Amniotic stem cell (primary cell): ENCODE results near the gene ANXA3.
"Not testable (repeated sequence)": the region's sequence is repeated elsewhere in the genome, so short reads cannot be mapped to it uniquely, and the experiment has no call there.

Experiments
- DNase-seq: peaks from one replicate; lab custom pipeline; 2025; lab: John Stamatoyannopoulos, UW

The ANXA3 gene, protein sequence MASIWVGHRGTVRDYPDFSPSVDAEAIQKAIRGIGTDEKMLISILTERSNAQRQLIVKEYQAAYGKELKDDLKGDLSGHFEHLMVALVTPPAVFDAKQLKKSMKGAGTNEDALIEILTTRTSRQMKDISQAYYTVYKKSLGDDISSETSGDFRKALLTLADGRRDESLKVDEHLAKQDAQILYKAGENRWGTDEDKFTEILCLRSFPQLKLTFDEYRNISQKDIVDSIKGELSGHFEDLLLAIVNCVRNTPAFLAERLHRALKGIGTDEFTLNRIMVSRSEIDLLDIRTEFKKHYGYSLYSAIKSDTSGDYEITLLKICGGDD

DNA sequence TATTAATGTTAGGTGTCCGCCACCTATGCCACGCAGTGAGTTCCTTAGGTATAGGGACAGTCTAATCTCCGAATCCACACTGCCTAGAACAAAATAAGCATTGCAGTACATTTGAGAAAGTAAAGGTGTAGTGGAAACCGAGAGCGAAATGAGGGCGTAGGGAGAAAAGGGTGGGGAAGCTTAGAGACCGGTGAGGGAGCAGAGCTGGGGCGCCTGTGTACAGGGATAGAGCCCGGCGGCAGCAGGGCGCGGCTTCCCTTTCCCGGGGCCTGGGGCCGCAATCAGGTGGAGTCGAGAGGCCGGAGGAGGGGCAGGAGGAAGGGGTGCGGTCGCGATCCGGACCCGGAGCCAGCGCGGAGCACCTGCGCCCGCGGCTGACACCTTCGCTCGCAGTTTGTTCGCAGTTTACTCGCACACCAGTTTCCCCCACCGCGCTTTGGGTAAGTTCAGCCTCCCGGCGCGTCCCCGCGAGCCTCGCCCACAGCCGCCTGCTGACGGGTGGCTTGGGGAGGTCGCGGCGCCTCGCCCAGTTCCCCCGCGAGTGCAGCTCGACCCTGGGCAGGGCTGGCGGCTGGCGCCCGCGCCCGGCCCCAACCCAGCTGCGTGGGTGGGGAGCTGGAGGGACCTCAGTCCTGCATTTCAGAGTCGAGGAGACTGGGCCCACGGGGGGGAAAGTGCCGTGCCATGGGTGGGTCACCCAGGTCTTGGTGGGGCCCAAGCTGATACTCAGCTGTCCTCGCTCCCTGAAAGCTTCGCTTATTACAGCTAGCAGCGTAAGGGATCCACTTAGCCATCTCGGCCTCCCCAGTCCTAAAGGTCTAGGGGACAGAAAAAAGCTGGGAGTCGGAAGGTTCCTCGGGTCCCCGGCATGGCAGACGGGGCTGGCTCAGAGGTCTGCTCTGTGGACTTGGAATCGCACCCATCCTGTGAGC is at the start of gene ANXA3:
ANXA3 (plus strand) TSS at position 351 of the 932 bp plus-strand sequence. CDS start 2,704 bp downstream, outside the sequence.
- no peak for DNase-seq

DNA sequence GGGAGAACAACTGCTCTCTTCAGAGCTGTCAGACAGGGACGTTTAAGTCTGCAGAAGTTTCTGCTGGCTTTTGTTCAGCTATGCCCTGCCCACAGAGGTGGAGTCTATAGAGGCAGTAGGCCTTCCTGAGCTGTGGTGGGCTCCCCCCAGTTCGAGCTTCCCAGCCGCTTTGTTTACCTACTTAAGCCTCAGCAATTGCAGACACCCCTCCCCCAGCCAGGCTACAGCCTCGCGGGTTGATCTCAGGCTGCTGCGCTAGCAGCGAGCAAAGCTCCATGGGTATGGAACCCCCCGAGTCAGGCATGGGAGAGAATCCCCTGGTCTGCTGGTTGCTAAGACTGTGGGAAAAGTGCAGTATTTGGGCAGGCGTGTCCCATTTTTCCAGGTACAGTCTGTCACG is 45.3 kb upstream of the ANXA3 start:
- DNase-seq: not testable (repeated sequence)

DNA sequence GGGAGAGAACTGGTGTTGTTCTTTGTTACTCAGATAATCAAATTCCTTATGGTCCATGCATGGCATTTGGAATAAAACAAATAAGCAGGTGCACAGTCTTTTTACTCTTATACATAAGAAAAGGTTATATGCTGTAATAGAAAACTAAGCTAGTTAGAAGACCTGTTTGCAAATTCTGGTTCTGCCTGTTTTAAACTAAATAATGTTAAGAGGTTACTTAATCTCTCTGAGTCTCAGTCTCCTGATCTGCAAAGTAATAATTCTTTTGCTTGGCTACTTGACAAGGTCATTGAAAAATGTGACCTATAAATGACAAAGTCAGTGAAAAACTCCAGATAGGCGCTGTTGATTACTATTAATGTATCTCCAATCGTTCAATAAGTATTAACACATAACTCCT is 42.5 kb upstream of the ANXA3 start:
- no peak for DNase-seq

DNA sequence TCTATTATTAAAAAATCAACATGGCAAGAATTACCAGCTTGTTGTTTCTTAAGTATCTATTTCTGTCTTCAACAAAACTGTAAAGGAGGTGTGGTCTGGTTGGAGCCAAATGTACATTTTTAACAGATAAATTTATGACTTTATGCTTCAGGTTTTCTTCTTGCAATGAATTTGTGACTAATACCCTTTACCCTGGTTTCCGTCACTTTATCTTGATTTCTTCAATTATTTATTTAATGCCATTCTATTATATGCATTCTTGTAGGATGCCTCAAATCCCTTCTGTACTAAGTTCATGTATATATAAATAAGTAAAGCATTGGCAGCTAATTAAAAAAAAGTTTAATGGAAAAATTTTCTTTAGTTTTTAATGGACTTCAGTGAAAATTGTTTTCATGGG is 41.5 kb upstream of the ANXA3 start:
- no peak for DNase-seq

DNA sequence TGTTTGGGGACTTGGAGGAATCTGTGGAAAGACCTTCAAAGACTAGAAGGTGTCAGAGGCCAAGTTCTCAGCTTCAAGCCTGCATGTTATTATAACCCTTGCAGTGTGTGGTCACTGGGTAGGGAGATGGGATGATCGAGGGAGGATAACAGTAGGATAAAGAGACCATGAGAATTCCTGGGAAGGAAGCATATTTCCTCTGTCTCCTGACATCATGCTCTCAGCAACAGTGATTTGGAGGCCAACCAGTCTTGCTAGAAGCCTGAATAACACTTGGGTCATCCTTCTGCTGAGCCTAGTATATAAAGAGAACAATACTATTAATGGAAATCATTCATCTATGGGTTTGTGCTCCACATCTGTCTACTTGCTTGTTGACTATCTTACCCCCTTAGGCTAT is 40.9 kb upstream of the ANXA3 start:
- DNase-seq: no peak

DNA sequence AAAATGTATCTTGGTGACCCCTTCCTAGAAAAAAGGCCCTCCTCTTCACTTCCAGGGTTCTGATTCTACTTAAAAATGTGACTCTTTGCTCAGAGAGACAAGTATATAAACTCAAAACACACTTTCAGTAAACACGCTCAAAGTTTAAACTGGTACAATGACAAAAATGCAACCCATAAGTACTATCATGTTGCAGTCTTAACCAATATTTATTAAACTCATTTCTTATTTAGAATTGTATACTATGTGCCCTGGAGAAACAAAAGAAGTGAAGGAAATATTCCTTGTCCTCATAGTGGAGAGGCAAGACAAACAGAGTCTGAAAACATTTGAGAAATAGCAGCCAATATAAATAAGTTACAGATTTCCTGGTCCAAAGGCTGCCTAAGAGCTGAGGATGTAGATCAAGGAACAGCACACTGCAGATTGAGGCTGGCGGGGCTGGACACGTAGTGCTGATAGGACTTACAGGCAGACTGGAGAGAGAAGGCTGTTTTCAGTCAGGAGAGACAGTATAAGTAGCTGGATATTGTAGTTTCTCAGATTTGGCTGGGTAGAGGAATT is 39.1 kb upstream of the ANXA3 start:
- DNase-seq: no peak

DNA sequence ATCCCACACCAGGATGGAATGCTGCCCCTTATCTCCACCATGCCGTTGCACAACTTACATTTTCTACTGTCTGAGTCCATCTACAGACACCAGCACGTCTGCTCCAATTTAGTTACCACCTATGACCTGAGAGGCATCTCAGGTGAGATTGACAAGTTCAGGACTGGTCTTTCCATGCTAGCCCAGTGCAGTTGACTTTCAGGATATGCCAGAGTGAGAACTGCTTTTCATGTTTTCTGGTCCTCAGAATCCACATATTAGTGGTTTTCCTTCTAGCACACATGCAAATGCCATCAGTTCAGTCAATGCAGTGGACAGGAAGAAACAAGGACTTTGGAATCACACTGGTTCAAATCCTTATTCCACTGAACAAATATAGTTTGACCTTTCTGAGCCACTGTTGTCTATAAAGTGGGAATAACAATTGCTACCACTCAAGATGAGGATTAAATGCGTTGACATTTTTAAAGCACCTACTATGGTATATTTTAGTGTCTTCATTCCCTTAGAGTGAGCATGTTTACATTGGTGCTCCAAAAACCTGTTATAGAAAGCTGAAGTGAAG is 38.1 kb upstream of the ANXA3 start:
- DNase-seq: no peak

DNA sequence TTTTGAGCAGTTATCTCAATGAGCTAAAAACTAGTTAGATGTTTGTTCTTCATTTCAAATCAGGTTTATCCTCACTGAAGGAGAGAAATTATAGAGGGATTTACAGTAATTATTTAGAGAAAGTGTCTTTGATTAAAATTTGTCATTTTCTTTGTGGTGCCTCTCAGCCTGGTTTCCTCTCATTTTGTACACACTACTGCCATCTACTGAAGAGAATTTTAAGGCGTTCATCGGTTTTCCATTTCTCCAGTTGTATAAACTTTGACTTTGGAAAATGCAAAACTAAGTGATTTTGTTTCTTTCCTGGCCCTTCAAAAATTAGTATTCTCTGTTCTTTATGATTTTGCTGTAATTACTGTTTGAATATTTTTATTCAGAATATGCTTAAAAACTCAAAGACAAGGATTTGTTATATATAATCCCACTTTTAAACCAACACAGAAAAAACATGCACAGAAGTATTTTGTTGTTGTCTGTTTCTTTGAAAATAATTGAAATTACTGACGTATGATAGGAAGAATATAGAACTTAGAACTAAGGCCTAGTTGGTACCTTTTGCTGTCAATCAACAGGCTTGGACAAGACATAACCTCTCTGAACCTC is 34.4 kb upstream of the ANXA3 start:
- peak; percentile 20 for DNase-seq

DNA sequence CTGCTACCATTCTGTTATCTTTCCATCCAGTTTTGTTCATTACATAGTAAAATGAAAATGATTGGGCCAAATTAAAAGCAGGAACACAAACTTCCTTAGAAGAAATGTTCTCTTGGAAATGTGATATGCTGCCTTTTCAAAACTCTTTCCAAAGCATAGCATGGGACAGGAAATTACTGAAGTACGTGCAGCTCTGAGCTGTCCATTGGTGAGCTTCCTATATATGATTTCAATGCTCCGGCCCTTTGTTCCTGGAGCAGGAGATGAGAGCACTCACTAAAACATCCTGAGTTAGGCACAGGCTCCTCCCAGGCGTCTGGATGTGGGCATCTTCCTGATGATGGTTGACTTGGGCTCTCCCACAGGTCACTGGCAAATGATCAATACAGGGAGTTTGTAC is 33.0 kb upstream of the ANXA3 start:
- no peak for DNase-seq

DNA sequence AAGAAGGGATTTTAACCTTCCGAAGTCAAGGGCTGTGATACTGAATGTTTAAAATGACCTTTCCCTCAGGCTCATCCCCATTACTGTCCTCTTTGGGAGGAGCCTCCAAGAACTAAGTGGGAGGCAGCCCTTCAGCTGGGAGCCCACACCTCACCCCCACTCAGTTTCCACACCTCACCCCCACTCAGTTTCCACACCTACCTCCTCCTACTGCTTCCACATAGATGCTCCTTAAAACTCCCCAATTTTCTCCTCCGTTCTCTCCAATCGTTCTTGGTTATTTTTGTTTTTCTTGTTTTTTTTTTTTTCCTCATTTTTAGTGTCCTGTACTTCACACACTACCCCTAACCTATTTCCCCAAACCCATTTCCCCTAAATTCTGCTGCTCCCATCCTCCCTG is 31.6 kb upstream of the ANXA3 start:
- DNase-seq: no peak

DNA sequence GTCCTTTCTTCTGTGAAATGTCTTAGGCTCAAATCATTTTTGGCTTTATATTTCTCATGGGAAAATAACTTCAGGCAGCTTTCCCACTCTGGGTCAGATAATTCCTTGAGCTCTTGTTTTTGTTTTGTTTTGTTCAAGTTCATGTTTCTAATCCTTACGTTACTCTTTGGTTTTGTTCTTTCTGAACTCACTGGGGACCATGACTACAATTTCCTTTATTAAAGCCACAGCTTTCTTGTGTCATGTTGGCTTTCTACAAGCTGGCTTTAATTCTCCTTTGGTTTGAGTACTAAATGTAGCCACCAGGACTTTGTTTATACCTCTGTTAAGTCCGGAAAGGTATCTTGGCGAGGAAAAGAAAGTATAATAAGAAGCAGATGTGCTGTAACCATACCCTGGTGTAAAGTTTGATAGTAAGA is 30.8 kb upstream of the ANXA3 start:
- DNase-seq: no peak

DNA sequence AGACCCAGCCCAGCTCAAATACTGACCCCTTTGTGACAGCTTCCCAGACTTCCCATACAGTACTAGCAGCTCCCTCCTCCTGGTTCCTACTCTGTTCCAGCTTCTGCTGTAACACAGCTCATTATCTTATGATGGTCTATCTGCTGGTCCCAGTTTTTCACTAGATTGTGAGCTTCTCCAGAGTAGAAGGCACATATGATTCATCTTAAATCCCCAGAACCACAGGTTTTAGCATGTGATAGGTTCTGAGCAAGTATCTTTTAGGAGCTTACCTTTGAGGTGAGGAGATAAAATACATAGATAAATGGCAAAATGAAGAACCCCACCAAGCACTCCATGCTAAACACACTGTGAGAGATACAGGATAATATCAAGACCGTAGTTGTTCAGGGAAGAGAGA is 27.6 kb upstream of the ANXA3 start:
- DNase-seq: no peak

DNA sequence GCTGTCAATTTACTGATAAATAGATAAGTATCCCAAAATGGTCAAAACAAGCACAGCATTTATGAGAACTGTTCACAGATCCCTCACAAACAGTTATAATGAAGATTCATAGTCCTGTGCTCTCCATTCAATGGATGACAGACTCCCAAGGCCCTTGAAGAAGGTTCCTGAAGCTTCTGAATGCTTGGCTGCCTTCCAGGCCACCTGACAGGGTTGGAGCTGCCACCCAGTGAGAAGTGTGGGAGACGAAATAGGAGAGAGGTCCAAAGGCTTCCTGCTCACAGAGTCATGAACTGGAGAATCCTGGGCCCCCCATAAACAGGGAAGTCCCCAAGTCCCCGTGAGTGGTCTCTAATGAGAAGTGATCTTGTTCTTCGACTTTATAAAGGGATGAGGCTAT is 26.0 kb upstream of the ANXA3 start:
- no peak for DNase-seq

DNA sequence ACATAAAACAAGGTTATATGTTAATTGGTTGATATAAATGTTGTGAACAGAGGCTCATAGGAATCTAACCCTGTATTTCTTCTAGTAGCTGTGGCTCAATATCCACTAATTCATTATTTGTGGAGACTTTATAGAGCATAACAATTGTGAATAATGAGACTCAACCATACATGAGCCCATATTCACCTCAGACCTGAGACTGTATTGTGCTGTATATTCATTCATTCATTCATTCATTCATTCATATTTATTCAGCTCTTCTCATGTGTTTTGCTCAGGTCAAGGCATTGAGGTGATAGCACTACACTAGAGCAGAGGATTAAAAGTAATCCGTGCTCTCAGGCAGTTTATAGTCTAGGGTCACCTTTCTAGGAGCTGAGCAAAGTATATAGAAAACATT is 24.5 kb upstream of the ANXA3 start:
- DNase-seq: no peak

DNA sequence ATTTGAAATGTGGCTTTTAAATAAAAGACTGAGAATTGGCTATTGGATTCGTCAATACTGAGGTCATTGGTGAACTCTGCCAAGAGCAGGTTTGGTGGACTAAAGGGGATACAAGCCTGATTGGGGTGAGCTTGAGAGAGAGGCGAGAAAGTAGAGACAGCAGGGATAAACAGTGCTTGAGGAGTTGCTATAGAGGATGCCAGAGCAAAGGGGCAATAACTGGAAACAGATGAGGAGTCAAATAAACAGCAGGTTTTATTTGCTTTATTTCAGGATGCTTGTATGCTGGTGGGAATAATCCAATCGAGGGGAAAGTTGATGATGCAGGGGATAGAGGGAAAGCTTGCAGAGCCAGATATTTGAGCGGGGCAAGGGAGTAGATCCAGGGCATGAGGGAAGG is 24.0 kb upstream of the ANXA3 start:
- no peak for DNase-seq

DNA sequence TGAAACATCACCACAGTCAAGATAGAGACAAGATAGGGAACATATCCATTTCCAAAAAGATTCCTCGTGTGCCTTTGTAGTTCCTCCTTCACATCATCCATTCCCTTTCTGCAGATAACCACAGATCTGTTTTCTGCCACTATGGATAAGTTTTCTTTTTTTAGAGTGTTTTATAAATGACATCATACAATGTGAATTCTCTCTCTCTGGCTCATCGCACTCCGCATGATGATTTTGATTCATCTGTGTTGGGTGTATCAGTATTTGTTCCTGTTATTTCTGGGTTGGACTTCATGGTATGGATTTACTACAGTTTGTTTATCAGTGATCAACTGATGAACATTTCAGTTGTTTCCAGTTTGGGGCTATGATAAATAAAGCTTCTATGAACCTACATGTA is 23.2 kb upstream of the ANXA3 start:
- DNase-seq: no peak

DNA sequence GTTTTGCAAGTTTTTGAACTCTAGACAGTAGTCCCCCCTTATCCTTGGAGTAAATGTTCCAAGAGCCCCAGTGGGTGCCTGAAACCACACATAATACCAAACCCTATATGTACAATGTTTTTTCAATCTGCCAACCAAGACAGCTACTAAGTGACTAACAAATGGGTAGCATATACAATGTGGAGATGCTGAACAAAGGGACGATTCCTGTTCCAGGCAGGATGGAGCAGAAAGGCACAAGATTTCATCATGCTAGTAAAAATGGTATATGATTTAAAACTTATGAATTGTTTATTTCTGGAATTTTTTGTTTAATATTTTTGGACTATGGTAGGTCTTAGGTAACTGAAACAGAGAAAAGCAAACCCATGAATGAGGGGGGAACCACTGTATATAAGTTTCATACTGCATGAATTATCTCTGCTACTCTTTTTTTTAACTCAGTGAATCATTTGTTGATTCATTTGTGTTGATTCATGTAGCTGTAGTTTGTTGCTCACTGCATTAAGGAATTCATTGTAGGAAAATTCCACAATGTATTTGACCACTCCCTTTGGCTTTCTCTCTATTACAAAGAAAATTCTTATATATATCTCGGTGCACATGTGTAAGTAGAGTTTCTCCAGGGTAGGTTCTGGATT is 21.9 kb upstream of the ANXA3 start:
- DNase-seq: peak; percentile 40

DNA sequence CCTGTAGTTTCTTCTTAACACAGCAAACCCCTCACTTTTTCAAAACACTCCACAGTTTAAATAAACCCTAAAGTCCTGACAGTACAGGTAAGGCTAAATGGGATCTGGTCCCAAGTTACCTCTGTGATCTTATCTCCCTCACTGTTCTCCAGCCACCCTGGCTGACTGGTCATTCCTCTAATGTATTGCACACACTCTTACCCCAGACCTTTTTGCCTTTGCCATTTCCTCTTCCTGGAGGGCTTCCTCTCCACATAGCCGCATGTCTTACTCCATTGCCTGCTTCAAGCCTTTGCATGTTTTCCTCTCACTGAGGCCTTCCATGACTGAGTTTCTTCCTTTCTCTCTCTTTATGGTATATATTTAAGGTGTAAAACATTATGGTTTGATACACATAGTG is 19.5 kb upstream of the ANXA3 start:
- DNase-seq: no peak

DNA sequence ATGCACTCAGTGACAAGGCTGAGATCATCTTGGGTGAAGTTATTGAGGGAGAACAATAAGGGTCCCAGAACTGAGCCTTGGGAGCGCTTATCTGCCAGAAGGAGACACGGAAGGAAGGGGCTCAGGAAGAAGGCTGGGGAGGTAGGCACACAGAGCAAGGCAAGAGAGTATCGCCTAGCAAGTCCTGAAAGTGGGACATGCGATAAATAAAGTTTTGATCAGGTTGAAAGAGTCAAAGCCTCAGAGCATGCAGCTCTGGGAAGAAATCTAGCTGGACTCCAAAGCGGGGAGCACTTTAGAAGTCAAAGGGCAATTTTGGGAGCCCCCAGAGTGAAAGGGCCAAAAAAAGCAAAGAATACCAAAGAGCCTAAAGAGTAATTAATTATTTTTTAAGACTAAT is 17.7 kb upstream of the ANXA3 start:
- no peak for DNase-seq

DNA sequence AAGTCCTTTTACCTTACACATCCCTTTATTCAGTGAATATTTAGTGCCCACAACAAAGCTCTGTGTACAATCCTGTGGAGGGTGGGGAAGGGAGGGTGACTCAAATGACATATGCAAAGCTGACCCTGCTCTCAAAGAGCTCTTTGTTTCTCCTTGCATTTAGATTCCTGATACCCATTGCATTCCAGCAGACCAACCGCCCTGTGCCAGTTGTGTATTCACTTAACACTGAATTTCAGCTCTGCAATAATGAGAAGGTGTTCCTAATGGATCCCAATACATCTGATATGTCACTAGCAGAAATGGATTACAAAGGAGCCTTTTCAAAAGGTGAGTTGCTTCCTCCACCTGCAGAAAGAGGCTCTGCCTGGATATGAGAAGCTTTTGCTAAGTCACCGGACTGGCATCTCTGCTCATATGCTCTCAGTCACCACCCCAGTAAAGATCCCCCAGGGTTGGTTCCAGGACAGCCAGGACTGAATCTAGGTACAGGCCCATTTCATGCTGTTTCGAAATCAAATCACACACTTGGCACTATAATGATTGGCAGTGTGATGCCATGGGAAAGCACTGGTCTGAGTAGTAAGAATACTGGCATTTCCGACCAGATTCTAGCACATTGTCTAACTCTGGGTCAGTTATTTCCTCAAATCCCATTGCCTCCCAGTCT is 17.1 kb upstream of the ANXA3 start:
- no peak for DNase-seq

DNA sequence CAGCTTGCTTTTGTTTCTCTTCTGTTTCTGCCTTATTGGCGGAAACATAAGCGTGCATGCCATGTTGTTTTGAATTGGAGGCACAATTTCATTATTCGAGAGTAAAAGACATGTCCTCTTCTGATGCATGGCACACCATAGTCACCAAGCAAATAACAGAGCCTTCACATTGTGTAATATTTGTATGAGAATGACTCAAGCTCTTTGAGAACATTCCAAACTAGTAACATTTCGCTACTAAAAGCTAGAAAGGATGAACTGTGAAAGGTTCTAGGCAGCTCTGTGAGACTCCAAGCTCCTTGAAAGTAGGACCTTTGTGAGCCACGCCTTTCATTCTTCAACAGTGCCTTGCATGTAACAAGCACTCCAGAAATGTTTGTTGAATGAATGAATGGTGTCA is 9.2 kb upstream of the ANXA3 start:
- DNase-seq: no peak
